Neural cell (in vitro differentiated cells): ENCODE data around the gene CKMT2.
"Not testable (repeated sequence)": the region's sequence is repeated elsewhere in the genome, so short reads cannot be mapped to it uniquely, and the experiment has no call there.

ENCODE experiments used
- EP300 ChIP-seq: fragments of 450-650 bp; conservative IDR thresholded peaks from 2 replicates; pipeline ENCODE4 v1.6.1; 2014; ENCODE audit warnings: antibody characterized with exemption, mild to moderate bottlenecking, moderate library complexity; ENCODE audit not compliant: poor library complexity, severe bottlenecking
- EZH2 ChIP-seq: fragments of 200-600, 300-800 bp; shearing (Covaris generic), sonication (generic); IDR thresholded peaks from 2 replicates; pipeline ENCODE4 v1.6.1; 2014; ENCODE audit warnings: antibody characterized with exemption, low read length, borderline replicate concordance, mild to moderate bottlenecking; ENCODE audit not compliant: insufficient read depth, poor library complexity, severe bottlenecking
- POLR2AphosphoS5 ChIP-seq: IDR thresholded peaks from 2 replicates; pipeline ENCODE4 v1.6.1; 2012
- RAD21 ChIP-seq: fragments of 450-650 bp; conservative IDR thresholded peaks from 2 replicates; pipeline ENCODE4 v1.6.1; 2014; ENCODE audit warnings: antibody characterized with exemption, mild to moderate bottlenecking, moderate library complexity
- REST ChIP-seq: IDR thresholded peaks from 2 replicates; pipeline ENCODE4 v1.6.1; 2012; ENCODE audit warnings: borderline replicate concordance
- SMC3 ChIP-seq: fragments of 450-650 bp; conservative IDR thresholded peaks from 2 replicates; pipeline ENCODE4 v1.6.1; 2014; ENCODE audit warnings: antibody characterized with exemption, mild to moderate bottlenecking, moderate library complexity; ENCODE audit not compliant: poor library complexity
- TAF1 ChIP-seq: IDR thresholded peaks from 2 replicates; pipeline ENCODE4 v1.6.1; 2012; ENCODE audit warnings: low read depth
- TF ChIP-seq, protein P1 (sequence below): fragments of 450-650 bp; IDR thresholded peaks from 2 replicates; pipeline ENCODE4 v1.5.1; 2014; ENCODE audit warnings: antibody characterized with exemption, mild to moderate bottlenecking, moderate library complexity; ENCODE audit not compliant: poor library complexity, severe bottlenecking

DNA sequence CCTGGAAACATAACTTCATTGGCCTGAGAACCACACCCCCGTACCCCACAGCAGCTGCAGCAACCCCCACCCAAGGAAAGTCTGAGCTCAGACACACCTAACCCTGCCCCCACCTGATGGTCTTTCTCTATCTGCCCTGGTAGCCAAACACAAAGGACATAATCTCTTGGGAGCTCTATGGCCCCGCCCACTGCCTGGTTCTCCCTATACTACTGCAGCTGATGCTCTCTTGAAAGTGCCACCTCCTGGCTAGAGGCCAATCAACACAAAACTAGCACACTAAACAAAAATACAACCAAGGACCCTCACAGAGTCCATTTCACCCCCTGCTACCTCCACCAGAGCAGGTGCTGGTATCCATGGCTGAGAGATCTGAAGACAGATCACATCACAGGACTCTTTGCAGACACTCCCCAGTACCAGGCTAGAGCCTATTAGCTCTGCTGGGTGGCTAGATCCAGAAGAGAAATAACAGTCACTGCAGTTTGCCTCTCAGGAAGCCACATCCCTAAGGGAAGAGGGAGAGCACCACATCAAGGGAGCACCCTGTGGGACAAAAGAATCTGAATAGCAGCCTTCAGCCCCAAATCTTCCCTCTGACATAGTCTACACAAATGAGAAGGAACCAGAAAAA is 37.4 kb downstream of the CKMT2 start:
- TF ChIP-seq, protein P1, sequence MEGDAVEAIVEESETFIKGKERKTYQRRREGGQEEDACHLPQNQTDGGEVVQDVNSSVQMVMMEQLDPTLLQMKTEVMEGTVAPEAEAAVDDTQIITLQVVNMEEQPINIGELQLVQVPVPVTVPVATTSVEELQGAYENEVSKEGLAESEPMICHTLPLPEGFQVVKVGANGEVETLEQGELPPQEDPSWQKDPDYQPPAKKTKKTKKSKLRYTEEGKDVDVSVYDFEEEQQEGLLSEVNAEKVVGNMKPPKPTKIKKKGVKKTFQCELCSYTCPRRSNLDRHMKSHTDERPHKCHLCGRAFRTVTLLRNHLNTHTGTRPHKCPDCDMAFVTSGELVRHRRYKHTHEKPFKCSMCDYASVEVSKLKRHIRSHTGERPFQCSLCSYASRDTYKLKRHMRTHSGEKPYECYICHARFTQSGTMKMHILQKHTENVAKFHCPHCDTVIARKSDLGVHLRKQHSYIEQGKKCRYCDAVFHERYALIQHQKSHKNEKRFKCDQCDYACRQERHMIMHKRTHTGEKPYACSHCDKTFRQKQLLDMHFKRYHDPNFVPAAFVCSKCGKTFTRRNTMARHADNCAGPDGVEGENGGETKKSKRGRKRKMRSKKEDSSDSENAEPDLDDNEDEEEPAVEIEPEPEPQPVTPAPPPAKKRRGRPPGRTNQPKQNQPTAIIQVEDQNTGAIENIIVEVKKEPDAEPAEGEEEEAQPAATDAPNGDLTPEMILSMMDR = not testable (repeated sequence)
- TF ChIP-seq EZH2, REST, POLR2AphosphoS5, TAF1, EP300, SMC3, RAD21: not testable (repeated sequence)
